SW 1271 (cell line): ENCODE data around the gene RPS6KA4.

Experiments used
- DNase-seq, 2 experiments: peaks; one replicate each; lab custom pipeline; 2025; lab: John Stamatoyannopoulos, UW

Gene RPS6KA4

DNA sequence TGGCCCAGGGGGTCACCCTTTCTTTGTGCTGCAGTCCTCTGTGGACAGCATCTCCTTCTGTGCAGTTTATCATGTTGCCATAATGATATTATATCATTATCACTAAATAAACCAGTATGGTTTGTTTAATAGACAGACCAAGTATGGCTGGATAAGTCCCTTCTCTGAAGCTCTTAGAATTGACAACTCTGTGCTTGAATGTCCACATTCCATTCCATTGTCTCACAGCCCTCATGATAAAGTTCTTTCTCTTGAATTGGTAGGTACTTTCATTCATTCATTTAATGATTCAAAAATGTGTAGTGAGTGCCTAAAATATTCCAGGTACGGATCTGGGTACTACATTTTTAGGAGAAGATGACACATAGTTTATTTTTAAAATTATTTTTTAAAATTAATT, 7.8 kb downstream of the RPS6KA4 start:
- DNase-seq: no peak

DNA sequence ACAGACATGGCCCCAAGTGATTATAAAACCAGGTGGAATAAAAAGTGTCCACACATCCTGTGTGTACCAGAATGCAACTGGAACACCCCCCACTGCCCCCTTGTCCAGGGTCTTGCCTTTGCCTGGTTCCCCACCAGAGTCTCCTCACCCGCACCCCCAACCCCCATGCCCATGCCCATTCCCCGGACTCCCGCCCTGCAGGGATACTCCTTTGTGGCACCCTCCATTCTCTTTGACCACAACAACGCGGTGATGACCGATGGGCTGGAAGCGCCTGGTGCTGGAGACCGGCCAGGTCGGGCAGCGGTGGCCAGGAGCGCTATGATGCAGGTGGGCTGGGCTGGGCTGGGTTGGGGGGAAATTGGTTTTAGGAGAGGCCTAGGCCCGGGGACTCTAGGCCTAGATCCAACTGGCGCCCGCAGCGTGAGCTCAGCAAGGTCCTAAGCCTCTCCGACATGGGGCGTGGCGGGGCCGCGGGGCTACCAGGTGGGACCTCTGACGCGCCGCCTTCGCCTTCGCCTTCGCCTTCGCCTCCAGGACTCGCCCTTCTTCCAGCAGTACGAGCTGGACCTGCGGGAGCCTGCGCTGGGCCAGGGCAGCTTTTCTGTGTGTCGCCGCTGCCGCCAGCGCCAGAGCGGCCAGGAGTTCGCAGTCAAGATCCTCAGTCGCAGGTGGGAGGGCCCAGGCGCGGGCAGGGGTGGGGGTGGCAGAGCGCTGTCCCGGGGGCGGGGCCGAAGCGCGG, 9.1 kb downstream of the RPS6KA4 start:
- no peak for DNase-seq

- DNase-seq: no peak
These were observed 9.7 kb downstream of the RPS6KA4 start for GRCh38 chr11:64368673-64369074.

- no peak for DNase-seq
These were observed 10.8 kb downstream of the RPS6KA4 start for GRCh38 chr11:64369440-64370421.

DNA sequence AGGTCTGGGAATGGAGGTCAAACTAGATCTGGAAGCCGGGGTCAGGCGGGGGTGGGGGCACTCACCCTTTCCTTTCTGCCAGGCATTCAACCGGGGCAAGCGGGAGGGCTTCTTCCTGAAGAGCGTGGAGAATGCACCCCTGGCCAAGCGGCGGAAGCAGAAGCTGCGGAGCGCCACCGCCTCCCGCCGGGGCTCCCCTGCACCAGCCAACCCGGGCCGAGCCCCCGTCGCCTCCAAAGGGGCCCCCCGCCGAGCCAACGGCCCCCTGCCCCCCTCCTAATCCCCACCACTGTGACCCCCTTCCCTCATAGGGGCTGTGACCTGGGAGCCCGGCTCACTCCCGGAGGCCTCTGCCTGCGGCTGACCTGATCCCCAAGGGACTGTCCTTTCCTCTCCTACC, 12.2 kb downstream of the RPS6KA4 start:
- no peak for DNase-seq

DNA sequence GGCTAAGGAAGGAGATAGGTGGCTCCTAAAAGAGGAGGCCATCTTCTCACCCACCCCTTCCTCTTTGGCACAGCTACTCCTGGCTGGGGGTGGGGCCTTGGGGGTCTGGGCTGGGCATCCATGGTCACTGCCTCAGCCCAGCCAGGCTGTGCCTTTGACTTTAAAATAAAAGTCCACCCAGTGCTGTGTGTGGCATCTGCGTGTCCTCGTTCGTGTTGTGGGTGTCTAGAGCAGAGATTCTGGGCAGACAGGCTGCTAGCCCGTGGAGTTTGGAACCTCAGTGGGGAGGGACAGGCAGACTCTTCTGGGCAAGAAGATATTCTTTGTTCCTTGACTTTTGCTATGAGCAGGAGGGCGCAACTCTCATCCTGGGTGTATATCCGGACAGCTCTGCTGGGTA, 13.1 kb downstream of the RPS6KA4 start:
- no peak for DNase-seq

DNA sequence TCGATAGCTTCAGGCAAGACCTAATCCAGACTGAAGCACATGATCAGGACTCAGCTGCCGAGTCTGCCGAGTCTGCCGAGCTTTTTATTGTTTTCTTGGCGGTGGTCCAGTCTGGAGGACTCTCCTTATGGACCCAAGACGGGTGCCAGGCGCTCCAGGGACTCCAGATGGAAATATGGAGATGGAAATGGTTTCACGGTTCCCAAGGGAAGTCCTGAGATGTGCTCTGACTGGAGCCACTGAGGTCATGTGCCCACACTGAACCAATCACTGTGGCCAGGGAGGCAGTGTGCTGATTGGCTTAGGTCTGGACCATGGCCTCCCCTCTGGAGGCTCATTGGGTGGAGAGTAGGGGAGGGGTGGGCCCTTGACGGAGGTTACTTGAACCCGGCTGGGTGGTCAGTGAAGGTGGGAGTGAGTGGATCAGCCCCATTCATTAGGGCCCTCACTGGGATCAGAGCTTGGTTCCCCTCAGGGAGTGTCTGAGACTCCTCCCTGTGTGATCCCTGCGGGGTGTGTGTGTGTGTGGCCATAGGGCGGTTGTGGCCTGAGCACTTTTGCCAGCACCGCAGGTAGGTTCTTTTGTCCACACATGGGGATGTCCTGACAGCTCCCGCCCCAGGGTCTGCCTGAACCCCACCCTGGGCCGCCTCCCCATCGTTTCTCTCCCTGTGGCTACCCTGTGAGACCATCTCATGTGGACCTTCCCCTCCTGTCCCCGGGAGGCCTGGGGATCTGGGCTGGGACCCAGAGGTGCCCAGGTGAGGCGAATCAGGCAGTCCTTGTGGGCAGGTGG, 14.0 kb downstream of the RPS6KA4 start:
- no peak for DNase-seq

DNA sequence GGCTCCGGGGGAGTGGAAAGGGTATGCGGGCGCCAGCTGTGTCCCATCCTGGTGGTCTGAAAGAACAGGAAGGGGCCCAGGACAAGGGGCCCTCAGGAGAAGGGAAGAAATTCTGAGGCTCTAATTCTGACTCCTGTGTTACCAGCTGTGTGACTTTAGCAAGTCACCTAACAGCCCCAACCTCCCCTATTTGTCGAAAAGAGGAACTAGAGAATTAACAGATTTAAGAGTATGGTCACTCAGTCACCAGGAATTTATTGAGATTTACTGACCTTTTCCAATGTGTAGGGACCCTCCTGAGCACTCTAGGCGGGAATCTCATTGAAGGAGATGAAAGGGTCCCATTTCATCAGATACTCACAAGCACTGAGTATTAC, 14.6 kb downstream of the RPS6KA4 start:
- no peak for DNase-seq

GRCh38 chr11:64376071-64376470, 17.1 kb downstream of the RPS6KA4 start:
- no peak for DNase-seq

DNA sequence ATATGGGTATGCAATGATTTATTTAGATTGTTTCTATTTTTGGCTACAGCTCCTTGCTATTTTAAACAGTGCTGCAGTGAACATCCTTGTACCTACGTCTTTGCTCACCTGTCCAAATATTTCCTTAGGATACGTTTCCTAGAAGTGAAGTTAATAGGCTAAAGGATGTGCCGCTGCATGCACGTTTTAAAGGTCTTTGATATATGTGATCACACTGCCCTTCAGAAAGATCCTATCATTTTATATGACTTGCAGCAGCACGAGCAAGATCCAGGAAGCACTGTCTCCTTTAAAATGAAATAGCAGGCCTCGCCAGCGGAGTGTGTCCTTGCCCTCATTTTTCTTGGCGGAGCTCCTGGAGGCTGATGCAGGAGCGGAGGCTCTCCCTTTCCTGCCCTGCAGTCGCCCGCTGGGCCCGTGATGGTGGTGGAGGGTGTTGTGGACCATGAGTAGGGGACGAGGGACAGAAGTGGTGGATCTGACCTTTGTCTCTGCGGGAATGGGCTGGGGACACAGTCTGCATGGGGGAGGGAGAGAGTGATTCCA, 19.4 kb downstream of the RPS6KA4 start:
- DNase-seq: no peak

DNA sequence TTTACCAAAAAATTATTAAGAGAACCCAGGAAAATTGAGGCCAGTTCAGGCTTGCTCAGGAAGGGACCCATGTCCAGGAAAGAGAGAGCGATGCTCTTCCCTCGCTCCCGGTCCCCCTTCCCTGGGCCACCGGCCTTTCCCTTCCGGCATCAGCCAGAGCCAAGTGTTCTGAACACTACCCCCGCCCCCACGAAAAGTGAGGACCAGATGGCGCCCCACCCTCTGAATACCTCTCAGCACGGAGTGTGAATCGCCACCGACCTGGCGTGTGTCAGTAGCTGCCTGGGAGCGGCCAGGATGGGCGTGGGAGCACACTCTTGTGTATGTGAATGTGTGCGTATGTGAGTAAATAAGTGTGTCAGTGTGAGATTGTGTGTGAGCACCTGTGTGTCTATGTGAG, 20.2 kb downstream of the RPS6KA4 start:
- no peak for DNase-seq

GRCh38 chr11:64379817-64380709, 21.1 kb downstream of the RPS6KA4 start:
- no peak for DNase-seq

DNA sequence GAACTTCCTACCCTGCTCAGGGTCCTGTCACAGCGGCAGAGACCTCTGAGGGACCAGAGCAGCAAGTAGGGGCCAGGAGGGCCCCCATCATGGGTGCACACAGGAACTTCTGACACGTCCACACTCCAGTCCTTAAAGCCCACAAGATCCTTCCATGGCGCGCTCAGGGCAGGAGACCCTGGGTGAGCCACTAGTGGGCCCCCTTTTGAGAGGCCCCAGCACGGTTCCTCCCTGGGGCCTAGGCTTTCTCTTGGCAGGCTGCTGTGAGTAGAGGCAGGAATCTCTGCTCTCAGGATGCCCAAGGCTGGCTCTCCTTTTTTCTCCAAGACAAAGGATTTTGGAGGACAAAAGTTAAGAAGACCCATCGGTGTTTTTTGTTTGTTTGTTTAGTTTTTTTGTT, 22.4 kb downstream of the RPS6KA4 start:
- no peak for DNase-seq

DNA sequence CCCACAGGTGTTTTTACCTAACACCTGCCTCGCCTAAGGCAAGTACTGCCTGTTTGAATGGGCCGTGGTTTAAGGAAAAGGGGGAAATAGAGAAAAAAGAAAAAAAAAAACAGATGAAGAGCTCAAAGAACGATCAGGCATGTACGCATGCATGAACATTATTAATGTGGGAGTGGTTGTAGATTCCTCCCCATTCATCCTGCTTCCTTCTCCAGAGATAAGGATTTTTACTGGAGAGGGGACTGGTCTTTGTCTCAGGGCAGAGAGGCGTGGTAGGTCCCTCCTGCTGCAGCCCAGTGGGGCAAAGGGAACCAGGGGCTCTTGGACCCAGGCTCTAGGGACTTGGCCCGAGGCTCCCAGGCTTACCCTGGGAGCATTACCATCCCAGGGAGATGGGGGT, 23.1 kb downstream of the RPS6KA4 start:
- no peak for DNase-seq

- no peak for DNase-seq
These were observed 23.6 kb downstream of the RPS6KA4 start for GRCh38 chr11:64382586-64382985.

DNA sequence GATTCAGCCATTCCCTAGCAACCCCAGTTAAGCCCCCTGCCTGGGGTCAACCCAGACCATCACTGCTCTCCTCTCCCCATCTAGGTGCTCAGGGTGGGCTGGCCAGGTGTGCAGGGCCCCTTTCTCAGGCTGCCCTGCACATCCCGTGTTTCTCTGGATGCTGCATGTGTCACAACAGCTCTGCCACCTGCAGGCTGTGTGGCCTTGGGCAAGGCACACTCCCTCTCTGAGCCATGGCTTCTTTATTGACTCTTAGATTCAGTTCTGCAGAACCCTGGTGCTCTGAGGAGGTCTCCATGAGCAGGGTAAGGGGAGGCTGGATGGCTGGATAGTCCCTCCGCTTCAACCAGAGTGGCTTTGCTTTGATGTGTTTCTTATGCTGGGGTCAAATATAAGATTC, 24.6 kb downstream of the RPS6KA4 start:
- no peak for DNase-seq

DNA sequence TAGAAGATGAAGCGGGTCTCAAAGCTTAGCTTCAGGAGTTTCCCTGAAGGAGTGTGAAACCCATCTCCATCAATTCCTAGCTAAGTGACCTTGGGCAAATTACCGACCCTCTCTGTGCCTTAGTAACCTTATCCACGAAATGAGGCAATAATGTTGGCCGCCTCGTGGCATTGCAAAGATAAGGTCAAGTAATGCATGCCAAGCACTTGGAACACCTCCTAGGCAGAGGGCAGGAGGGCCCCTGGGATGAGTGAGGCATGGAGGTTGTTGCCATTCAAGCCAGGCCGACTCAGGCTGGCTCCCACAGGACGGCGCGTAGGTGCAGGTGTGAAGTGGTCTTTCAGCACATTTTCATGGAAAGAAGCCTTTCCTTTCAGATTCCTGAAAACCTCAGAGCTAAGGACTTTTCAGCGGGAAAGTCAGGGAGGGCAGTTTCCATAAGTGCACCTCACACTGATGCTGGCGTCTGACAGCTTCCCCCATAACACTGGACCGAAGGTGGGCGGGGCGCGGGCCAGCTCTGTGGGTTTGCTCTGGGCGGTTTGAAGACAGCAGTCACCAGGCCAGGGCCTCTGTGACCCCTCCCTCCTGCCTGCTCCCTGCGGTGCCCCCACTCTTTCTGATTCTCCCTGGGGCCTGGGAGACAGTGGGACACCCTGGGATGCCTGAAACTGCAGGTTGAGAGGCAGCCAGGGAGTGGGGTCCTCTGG, 25.2 kb downstream of the RPS6KA4 start:
- no peak for DNase-seq

DNA sequence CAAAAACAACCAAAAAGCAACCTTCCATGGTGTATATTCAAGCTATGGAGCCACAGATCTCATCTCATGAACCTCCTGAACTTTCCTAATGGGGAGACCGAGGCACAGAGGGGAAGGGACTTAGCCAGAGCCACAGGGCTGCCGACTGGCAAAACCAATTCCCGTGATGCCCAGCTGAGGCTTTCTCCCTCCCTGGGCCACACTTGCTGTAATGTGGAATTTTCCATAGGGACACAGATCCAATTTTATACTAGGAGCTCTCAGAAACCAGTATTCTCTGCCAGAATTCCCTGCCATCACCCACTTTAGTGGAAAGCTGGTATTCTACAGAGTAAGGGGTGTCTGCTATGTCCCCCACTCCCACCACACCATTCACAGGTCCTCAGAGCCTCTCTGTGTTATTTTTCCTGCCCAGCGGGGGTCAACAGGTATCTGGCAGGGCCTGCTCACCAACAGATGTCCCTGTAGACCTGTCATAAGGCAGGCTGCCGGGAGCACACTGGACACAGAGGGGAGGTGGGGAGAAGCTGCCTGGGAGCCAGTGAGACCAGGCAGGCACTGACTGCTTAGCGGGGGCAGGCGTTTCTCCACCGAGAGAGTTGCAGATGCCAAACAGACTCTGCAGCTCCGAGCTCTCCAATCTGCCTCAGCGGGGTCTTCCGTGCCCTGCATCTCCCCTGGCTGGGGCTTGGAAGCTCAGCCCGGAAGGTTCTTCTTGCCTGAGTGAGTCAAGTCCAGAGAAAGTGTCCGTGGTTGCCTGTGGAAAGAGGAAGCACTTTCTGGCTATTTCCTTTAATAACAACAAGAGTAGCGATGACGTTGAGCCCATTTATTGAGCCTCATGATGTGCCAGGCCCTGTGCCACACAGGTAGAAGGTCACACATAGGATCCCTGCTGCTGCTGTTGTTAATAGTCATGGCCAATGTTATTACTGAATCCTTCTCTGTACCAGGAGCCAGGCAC, 26.3 kb downstream of the RPS6KA4 start:
- no peak for DNase-seq
